AG09319 (cell line): ENCODE measurements around the gene CTNNBIP1.

Experiments used
- DNase-seq: peaks from one replicate; pipeline ENCODE4 v3.0.0-alpha.2; 2010; ENCODE audit warnings: low read depth; ENCODE audit errors: extremely low read depth
- CTCF ChIP-seq: IDR thresholded peaks from 2 replicates; pipeline ENCODE4 v1.5.1; 2011; ENCODE audit warnings: low read depth, mild to moderate bottlenecking, inconsistent platforms, low read length, moderate library complexity

The CTNNBIP1 gene

GRCh38 chr1:9874959-9875635 lies 35.0 kb downstream of the CTNNBIP1 start:
- TF ChIP-seq CTCF = peak; percentile 95
- DNase-seq = peak; percentile 23

GRCh38 chr1:9874412-9874811 lies 35.7 kb downstream of the CTNNBIP1 start:
- no peak for TF ChIP-seq CTCF
- no peak for DNase-seq

GRCh38 chr1:9873992-9874391 lies 36.1 kb downstream of the CTNNBIP1 start:
- TF ChIP-seq CTCF = no peak
- DNase-seq = no peak

GRCh38 chr1:9873385-9873784 lies 36.7 kb downstream of the CTNNBIP1 start:
- DNase-seq = no peak
- no peak for TF ChIP-seq CTCF

GRCh38 chr1:9872430-9873165 lies 37.5 kb downstream of the CTNNBIP1 start:
- TF ChIP-seq CTCF = no peak
- no peak for DNase-seq

- DNase-seq = no peak
- no peak for TF ChIP-seq CTCF
Measured at GRCh38 chr1:9871707-9872425, 38.2 kb downstream of the CTNNBIP1 start.

GRCh38 chr1:9871021-9871420 lies 39.0 kb downstream of the CTNNBIP1 start:
- DNase-seq = no peak

More at GRCh38 chr1:9871021-9871420, 39.0 kb downstream of the CTNNBIP1 start:
- TF ChIP-seq CTCF = no peak
